Fibroblast of the conjunctiva (primary cell): ENCODE data around the gene SQOR.

Source experiments
- DNase-seq: peaks from one replicate; pipeline ENCODE4 v3.0.0-alpha.2; 2010; ENCODE audit warnings: low read depth

Gene SQOR

DNA sequence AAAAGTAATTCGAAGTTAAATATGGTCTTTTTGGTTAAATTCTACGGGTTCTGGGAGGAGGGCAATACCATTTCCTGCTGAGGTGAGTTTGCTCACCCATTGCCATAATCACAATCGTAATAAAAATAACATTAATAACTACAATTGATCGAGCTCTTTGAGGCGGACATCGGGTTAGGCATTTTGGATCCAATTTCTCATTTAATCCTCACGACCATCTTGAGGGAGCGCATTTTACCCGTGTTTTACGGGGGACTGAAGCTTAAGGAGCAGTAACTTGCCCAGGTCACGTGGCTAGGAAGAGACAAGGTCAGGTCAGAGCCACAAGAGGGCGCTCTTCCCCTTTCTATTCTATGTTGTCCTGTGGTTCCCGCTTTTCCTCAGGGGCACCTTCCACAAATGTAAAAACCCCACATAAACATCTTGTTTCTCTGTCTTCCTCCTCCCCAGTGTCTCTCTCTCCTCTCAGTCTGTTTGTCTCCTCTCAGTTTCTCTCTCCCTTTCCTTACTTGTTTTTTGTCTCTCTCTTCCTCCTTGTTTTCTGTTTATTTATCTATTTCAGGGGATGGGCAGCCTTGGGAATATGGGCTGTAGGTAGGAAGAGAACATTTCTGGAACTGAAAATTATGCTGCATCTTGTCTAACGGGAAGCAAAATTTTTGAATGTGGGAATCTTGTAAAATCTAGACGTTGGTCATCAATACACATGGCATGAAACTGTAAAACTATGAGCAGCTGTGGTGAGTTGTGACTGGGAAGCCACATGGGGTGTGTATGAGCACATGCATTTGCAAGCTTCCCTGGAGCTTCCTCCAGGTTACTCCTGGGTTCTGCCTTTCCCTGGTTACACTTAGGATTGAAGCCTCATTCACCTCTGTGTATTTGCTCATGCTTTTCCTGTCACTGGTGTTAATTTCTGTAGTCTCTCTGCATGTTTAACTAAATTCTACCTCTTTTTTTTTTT lies 71.0 kb downstream of the SQOR start:
- DNase-seq = peak; percentile 77

DNA sequence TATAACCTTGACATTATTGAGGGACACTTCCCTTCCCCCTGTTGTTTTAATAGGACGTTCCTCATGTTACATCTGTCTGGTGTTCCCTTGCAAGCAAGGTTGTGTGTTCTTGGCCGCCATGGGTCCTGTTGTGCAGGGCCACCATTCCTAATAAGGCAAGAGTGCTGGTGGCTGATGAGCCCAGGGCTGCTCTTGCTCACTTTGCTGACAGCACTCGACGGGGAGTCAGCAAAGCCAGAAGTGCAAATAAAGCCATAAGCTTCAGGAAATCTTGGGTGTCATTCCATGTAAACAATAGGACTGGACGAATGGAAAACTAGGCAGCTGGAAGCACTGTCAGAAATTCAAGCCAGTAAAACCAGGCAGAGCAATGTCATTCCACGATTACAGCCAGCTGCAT lies 75.8 kb downstream of the SQOR start:
- DNase-seq = no peak

DNA sequence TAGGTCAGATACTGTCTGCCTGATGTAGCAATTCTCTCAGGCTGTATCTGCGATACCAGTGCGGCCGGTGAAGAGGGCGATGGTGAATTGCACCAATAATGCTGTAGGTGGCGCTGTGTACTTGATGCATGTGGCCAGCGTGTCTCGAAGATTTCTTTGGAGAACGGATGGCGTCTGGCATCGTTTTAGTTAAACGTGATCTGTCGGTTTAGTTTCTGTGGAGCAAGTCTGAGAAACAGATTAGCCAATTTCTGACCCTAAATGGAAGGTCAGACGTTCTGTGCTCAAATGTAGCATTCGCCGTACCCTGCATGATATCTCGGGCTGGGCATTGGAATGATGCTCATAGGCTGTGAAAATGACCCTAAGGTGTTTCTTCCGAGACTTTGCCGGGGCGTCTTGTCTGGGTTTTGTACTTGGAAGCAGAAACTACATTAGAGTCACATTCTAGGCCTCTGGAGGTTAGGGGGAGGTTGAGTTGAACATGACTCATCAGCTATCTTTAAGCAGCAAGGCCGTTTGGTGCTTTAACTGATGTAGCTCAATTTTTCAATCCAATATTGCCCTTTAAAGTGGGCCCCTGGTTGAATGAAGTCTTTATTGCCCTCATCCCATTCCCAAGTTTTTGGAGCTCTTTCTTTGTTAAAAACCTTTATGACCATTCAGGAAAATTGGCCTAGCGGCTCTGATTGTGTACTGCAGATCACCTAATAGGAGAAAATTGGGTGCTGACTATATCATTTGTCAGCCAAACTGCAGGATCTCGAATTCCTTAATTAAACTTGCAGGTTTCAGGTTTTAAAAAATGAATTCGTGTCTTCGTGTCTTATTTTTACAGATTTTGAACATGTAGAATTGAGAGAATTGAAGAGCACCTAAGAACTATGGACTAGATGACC lies 80.0 kb downstream of the SQOR start:
- peak; percentile 56 for DNase-seq

DNA sequence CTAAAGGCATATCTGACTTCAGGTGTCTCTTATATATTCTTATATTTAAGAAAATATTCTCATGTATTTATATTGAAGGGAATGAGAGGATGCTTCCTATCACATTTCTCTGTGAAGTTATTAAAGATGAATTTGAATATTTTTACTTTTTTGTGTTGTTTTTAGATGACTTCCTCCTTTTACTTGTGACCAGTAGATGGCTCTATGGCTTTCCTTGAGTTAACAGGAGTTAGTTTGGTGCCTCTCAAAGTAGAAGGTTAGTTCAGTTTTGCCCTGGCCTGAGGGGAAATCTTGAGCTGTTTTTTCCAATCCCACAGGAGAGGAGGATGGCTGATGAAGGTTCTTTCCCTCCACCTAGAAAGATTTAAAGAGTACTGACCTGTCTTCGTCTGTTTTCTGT lies 80.7 kb downstream of the SQOR start:
- no peak for DNase-seq

DNA sequence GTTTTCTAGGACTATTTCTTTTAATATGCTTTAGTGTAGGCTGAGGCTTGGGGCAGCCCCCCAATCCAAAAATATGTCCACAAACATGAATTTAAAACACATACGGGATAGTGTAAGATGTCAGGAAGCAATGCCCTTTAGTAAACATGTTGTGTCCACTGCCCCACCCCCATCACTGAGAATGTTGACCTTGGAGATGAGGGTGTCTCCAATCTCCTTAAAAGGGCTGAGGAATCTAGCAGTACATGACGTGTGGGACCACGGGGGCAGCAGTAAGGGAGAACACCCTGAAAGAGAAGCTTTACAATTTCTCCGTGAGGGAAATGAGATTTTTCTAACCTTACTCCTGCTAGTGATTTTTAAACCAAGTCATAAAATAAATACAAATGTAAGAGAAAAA lies 84.7 kb downstream of the SQOR start:
- no peak for DNase-seq

DNA sequence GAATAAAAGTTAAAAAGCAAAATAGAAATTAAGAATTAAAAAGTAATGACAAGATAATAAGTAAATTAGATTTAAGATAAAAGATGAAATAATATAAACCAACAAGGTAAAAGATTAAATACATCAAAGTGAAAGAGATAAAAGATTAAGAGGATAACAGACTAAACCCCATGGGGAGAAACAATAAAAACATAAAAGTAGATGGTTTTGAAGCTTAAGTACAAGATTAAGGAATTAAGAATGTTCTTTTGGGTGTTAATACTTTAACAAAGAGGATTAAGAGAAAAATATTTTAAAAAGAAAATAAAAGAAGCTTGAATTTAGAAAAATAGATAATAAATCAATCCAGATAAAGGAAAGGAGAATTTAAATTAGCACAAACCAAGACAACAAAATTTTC lies 85.4 kb downstream of the SQOR start:
- DNase-seq = no peak

DNA sequence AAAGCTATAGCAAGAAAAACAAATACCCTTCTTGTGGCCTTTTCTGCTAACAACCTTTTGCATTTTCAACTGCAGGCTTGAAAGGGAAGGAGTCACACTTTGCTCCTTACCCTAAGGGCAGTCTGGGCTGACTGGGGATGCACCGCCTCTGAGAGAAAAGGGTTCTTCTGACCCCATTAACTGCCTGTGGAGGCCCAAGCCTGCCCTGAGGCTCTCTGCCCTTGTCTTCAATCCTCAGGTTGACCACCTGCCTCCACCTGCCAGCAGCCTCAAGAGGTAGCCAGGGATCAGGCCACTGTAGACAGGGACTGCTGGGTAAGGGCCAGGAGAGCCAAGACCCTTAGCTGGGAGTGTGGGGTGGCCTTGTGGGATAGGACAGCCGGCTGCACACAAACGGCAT lies 93.8 kb downstream of the SQOR start:
- no peak for DNase-seq

DNA sequence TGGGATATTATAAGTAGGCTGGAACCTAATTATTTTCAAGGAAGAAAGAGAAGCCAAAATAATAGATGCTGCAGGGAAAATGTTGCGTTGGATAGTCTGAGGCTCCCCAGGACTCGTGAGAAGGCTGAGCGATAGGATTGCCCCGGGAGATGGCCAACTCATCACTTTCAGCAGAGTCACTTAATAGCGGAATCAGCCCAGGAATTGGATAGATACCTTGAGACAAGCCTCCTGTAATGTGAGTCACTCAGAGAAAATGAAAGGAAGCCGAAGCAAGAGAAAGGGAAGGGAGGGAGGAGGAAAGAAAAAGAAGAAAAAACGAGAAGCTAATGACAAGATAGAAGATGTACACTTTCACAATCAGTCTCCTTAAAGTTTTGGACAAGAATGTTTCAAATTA lies 94.3 kb downstream of the SQOR start:
- DNase-seq = no peak

DNA sequence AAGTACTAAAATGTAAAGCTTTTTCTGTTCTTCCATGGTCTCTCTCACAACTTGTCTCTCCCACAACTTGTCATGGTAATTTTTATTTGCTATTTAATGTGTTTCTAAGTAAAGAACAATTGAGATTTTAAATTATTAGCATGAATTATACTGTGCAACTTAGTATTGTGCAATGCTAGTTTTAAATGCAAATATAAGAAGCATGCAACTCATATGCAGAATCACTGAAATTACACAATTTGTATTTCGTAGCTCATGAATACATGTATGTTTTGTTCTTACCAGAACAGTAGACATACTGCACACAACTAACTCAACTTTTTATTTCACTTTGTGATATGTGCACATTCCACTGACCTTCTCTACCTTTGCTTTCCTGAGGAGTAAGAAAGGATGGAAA lies 96.5 kb downstream of the SQOR start:
- no peak for DNase-seq

DNA sequence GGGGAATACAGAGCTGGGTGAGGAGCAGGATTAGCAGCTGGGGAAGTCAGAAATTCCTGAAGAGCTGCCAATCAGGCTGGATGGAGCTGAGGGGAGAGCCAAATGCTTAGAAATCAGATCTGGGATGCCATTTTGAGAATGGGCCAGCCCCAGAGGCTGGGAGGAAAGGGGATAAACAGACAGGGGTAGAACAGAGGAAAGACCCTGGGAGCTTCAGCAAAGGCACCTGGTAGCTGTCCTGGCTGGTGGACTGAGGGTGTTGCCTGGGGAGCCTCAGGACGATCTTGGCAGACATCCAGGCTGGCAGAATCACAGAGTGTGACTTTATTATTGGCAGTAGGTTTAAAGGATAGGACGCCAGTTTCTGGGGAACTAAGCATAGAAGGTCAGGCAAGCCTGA lies 97.8 kb downstream of the SQOR start:
- no peak for DNase-seq

DNA sequence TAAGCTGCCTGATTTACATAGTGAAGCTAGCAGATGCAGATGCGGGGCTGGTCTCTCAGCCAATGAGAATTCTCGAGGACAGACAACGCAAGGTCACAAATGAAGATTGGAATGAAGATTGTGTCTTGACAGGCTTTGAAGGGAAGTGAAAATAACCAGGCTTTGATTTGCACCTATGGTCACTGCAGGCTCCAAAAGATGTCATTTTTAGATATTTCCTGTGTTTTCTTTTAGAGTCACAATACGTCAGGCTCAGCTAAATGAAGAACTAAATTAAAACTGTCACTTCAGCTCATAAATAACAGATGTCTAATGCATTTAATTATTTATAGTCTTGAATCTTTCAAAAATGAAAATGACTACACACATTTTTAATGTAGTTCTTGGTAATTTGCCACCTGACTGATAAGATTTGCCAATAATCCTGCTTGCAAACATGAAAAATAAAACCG lies 99.5 kb downstream of the SQOR start:
- no peak for DNase-seq
